Measurements from ENCODE around the gene USP6. TPM values are rescaled to one million over a fixed set of nuclear protein-coding genes. Genes with fewer than 3 reads are reported as not detected.
A peak's percentile ranks its signal among the peaks of the same experiment; 100 is the strongest.
"Not testable (repeated sequence)": the region's sequence is repeated elsewhere in the genome, so short reads cannot be mapped to it uniquely, and the experiment has no call there.

The USP6 gene
- polyA plus RNA-seq, 1 experiment = not detected

GRCh38 chr17:5123343-5124124, 7.7 kb downstream of the USP6 start:
- Histone ChIP-seq H3K27me3 (ENCODE audit: control insufficient read depth, insufficient read depth, low read length) (peaks cover 7% of the 10 kb centered on the region), H3K4me3 (ENCODE audit: low read depth, low read length) (peak overlapping the region; percentile 55), H3K36me3 (ENCODE audit: control insufficient read depth, insufficient read depth, low read length) (no peaks in the 10 kb centered on the region)
- CTCF ChIA-PET = no interaction called here
- POLR2A ChIA-PET = no interaction called here
- no peak for TF ChIP-seq CTCF (IDR thresholded peaks at IDR 0.05; ENCODE audit: insufficient read depth, low read depth, low read length)
- DNase-seq (ENCODE audit: low read depth) = no peak

GRCh38 chr17:5124125-5124760, 8.4 kb downstream of the USP6 start:
- CTCF ChIA-PET; H3K36me3 ChIP-seq (ENCODE audit: control insufficient read depth, insufficient read depth, low read length); H3K27me3 ChIP-seq (ENCODE audit: control insufficient read depth, insufficient read depth, low read length); DNase-seq (ENCODE audit: low read depth); H3K4me3 ChIP-seq (ENCODE audit: low read depth, low read length); POLR2A ChIA-PET: not testable (repeated sequence)

GRCh38 chr17:5124896-5125295, 9.1 kb downstream of the USP6 start:
- POLR2A ChIA-PET; H3K36me3 ChIP-seq (ENCODE audit: control insufficient read depth, insufficient read depth, low read length); H3K4me3 ChIP-seq (ENCODE audit: low read depth, low read length); CTCF ChIA-PET; H3K27me3 ChIP-seq (ENCODE audit: control insufficient read depth, insufficient read depth, low read length); DNase-seq (ENCODE audit: low read depth): not testable (repeated sequence)

- H3K4me3 ChIP-seq (ENCODE audit: low read depth, low read length) = no peak overlapping the region
- POLR2A ChIA-PET = no interaction called here
- no peak for TF ChIP-seq CTCF (IDR thresholded peaks at IDR 0.05; ENCODE audit: insufficient read depth, low read depth, low read length)
- no peak for DNase-seq (ENCODE audit: low read depth)
- H3K36me3 ChIP-seq (ENCODE audit: control insufficient read depth, insufficient read depth, low read length) = no peaks in the 10 kb centered on the region
- CTCF ChIA-PET = no interaction called here
- H3K27me3 ChIP-seq (ENCODE audit: control insufficient read depth, insufficient read depth, low read length) = peaks cover 5% of the 10 kb centered on the region
Measured at GRCh38 chr17:5126719-5127488, 11.1 kb downstream of the USP6 start.

- no peak overlapping the region for H3K4me3 ChIP-seq (ENCODE audit: low read depth, low read length)
- no peaks in the 10 kb centered on the region for H3K36me3 ChIP-seq (ENCODE audit: control insufficient read depth, insufficient read depth, low read length)
- DNase-seq (ENCODE audit: low read depth) = no peak
- no peak for TF ChIP-seq CTCF (IDR thresholded peaks at IDR 0.05; ENCODE audit: insufficient read depth, low read depth, low read length)
- H3K27me3 ChIP-seq (ENCODE audit: control insufficient read depth, insufficient read depth, low read length) = peaks cover 5% of the 10 kb centered on the region
- ChIA-PET POLR2A (no interaction called here), CTCF (no interaction called here)
Measured at GRCh38 chr17:5127910-5128309, 12.1 kb downstream of the USP6 start.

- H3K4me3 ChIP-seq (ENCODE audit: low read depth, low read length); DNase-seq (ENCODE audit: low read depth); POLR2A ChIA-PET; H3K36me3 ChIP-seq (ENCODE audit: control insufficient read depth, insufficient read depth, low read length); CTCF ChIA-PET; H3K27me3 ChIP-seq (ENCODE audit: control insufficient read depth, insufficient read depth, low read length): not testable (repeated sequence)
Measured at GRCh38 chr17:5128387-5128786, 12.6 kb downstream of the USP6 start.
